Peyer's patch (tissue), 4 donors: ENCODE results near the gene MB21D2.

Experiments used
- POLR2A ChIP-seq, 2 donors: fragments of 450-650 bp; IDR thresholded peaks; one replicate each; pipeline ENCODE4 v1.5.1; 2017; ENCODE audit warnings: antibody characterized with exemption in 2 of 2, mild to moderate bottlenecking in 2 of 2, moderate library complexity in 2 of 2
- TF ChIP-seq, protein P1 (sequence below), 6 experiments: fragments of 450-650 bp in 4 of 6; fragments of 200-600 bp in 2 of 6; sonication (generic) in 1 of 6; IDR thresholded peaks; one replicate each; pipeline ENCODE4 v1.5.1; 2017 to 2019; ENCODE audit warnings: antibody characterized with exemption in 6 of 6, mild to moderate bottlenecking in 3 of 6, moderate library complexity in 1 of 6

DNA sequence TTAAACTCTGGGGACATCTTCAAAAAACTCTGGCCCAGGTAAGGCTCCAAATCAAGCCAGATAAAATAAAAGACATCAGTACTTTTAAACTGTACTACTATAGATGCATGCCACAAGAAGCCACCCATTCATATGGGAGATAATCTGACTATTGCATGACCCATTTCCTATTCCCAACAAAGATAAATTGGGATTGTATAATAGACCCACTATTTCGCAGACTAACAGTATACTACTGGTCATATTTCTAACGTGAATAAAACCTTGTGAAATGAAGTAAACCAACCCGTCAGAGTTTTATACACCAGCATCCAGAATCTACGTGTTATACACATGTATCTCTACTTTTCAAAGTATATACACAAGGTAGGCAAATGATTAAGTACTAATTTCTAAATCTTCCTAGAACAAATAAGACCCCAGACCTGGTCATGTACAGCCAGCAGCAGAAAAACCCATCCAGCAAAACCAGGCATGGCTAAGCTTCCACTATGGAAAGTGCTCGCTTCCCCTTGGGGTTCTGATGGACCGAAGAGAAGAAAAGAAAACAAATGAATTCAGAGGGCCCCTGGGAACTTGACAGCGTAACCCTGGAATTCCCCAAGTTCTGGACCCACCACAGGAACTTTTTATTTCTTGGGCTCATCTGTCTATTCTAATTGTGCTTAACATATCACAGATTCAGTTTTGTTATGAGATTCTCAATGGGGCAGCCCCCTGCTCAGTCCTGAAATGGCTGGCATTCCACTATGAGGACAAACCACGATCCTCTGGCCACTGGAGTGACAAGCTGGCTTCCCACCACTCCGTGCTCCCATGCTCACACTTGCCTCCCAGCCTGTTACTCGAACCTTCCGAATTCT lies 69.1 kb downstream of the MB21D2 start:
- TF ChIP-seq, protein P1, sequence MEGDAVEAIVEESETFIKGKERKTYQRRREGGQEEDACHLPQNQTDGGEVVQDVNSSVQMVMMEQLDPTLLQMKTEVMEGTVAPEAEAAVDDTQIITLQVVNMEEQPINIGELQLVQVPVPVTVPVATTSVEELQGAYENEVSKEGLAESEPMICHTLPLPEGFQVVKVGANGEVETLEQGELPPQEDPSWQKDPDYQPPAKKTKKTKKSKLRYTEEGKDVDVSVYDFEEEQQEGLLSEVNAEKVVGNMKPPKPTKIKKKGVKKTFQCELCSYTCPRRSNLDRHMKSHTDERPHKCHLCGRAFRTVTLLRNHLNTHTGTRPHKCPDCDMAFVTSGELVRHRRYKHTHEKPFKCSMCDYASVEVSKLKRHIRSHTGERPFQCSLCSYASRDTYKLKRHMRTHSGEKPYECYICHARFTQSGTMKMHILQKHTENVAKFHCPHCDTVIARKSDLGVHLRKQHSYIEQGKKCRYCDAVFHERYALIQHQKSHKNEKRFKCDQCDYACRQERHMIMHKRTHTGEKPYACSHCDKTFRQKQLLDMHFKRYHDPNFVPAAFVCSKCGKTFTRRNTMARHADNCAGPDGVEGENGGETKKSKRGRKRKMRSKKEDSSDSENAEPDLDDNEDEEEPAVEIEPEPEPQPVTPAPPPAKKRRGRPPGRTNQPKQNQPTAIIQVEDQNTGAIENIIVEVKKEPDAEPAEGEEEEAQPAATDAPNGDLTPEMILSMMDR (IDR thresholded peaks at IDR 0.05): no peak
- no peak for TF ChIP-seq POLR2A (IDR thresholded peaks at IDR 0.05)
